SKM-1 (cell line): ENCODE results near the gene CD320.

Source experiments
- DNase-seq: peaks from one replicate; lab custom pipeline; 2025; ENCODE audit not compliant: unreplicated experiment; lab: John Stamatoyannopoulos, UW

CD320 gene

DNA sequence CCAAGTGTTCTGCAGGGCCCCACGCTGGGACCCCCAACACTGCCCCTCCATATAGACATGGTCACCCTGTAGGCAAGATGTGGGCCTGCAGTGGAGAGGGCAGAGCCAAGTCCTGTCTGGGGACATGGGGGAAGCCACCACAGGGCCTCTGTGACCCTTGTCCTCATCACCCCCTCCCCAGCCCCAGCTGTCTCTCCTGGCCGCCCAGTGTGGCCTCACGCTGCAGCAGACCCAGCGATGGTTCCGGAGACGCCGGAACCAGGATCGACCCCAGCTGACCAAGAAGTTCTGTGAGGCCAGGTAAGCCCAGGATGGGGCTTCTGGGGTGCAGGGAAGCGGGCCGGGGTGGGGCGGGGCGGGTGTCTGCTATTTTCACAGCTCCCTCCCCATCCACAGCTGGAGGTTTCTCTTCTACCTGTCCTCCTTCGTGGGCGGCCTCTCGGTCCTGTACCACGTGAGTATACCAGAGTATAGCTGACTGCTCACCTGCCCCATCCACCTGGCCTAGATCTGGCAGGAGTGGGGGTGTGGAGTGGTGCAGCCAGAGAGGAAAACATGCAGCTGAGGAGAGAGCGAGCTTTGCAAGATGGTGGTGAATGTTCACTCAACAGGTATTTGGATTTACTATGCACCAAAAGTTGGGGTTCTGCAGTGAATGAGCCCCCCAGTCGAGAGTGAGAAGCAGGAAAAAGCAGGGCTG, 52.6 kb downstream of the CD320 start:
- no peak for DNase-seq

DNA sequence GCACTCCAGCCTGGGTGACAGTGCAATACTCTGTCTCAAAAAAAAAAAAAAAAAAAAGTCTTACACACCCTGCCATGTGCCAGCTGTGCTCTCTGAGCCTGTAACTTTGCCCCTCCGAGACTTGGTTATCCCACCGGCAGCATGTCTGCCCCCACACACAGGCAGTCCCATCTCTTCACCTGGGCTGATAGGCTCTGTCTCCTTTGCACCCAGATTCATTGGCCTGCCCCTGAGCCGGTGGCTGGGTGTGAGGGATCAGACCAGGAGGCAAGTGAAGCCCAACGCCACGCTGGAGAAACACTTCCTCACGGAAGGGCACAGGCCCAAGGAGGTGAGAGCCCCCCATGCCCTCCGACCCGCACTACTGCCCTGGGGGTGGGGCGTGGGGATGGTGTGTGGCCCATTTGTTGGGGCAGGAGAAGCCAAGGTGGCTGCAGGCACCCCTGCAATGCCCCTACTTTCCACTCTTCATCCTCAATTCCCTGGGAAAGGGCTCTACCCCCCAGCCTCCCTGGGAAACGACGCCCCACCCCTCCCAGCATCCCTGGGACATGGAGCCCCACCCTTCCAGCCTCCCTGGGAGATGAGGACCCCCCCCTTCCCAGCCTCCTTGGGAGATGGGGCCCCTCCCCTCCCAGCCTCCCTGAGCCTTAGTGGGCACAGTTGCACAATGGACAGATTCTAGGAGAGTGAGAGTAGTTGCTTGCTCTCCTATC, 53.7 kb downstream of the CD320 start:
- no peak for DNase-seq

- no peak for DNase-seq
These were observed 54.5 kb downstream of the CD320 start for GRCh38 chr19:8253678-8254077.

- peak; percentile 35 for DNase-seq
These were observed 55.1 kb downstream of the CD320 start for GRCh38 chr19:8252922-8253589.
